Measurements from ENCODE around the gene CDH2.

The CDH2 gene

DNA sequence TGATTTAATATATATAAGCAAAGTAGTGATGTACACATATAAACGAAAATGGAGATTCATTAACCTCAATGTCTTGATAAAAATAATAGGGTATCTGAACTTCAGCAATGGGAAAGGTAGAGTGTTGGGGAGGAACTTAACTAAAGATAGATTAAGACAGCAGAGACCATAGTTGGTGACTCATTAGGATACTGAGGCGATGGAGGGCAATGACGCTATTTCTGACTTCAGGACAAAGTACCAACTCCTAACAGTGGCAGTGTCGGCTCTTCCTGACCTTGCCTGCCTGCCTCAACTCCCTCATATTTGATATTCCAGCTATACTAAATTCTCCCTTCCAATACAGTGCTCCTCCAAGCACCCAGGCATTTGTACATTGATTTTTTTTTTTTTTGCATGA lies 98.6 kb downstream of the CDH2 start:
- TF ChIP-seq, protein P1, sequence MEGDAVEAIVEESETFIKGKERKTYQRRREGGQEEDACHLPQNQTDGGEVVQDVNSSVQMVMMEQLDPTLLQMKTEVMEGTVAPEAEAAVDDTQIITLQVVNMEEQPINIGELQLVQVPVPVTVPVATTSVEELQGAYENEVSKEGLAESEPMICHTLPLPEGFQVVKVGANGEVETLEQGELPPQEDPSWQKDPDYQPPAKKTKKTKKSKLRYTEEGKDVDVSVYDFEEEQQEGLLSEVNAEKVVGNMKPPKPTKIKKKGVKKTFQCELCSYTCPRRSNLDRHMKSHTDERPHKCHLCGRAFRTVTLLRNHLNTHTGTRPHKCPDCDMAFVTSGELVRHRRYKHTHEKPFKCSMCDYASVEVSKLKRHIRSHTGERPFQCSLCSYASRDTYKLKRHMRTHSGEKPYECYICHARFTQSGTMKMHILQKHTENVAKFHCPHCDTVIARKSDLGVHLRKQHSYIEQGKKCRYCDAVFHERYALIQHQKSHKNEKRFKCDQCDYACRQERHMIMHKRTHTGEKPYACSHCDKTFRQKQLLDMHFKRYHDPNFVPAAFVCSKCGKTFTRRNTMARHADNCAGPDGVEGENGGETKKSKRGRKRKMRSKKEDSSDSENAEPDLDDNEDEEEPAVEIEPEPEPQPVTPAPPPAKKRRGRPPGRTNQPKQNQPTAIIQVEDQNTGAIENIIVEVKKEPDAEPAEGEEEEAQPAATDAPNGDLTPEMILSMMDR (IDR thresholded peaks at IDR 0.05): no peak

DNA sequence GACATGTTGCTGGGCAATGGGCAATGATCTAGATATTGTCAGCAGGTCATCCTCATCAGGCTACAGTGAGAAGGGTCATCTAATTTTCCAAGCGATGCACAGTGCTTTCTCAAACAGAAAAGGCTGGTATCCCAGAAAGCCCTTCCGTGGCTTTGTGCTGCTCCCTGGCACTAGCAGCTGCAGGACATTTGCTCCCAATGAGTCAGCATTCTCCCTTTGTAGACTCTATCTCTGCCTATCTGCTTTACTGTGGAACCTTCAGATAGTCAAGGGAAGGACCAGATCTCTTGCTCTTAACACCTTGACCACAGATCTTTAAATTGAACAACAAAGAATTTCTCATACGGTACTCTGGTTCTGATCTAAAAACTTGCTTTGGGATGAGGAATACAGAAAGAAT lies 101.4 kb downstream of the CDH2 start:
- TF ChIP-seq, protein P1 (IDR thresholded peaks at IDR 0.05): no peak

DNA sequence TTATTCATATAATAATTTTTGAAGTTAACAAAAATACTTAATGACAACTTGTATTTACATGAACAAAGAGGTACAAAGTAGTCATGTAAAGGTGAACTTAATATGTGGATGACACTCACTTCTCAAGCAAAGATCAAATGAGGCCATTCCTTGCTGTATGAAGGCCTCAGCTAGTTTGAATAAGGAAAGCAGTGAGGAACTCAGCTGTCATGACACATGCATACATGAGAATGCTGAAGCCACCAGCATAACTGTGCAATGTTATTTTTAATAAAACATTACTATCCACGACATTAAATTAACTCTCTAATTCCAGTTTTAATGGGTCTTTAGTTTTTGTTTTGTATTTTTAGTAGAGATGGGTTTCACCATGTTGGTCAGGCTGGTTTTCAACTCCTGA lies 102.9 kb downstream of the CDH2 start:
- TF ChIP-seq, protein P1 (IDR thresholded peaks at IDR 0.05): no peak

DNA sequence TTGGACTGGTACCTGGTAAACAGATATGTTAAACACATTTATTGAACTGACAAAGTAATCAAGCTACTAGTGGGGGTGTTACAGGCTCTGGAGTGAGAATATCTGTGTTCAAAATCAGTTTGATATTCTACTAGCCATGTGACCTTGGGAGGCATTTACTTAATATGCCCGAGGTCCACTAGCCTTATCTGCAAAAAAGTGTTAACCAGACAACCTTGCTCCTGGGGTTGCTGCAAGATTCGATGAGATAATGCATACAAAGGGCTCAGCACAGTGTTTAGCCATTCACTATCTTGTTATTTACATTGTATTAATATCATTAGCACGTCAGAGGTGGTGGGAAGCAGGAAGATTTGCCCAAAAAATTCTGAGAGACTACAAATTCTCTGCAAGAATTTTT lies 103.3 kb downstream of the CDH2 start:
- TF ChIP-seq, protein P1 (IDR thresholded peaks at IDR 0.05): no peak

DNA sequence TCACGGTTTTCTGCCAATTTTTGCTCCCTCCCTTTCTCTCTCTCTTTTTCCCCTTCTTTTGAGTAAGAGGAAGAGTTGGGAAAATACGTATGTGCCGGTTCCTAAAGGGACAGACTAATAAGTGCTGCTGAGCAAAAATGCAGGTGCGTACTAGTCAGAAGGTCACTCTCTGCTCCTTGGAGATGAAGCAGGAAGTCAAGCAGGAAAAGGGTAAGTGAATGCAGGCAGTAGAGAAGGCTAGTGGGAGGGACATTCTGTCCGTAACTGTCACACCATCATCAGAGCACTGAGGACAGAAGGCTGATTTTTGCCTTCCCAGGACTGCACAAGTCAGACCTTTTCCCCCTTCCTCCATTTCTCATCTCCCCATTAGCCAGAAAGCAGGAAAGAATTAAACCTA lies 105.7 kb downstream of the CDH2 start:
- TF ChIP-seq, protein P1 (IDR thresholded peaks at IDR 0.05): no peak

DNA sequence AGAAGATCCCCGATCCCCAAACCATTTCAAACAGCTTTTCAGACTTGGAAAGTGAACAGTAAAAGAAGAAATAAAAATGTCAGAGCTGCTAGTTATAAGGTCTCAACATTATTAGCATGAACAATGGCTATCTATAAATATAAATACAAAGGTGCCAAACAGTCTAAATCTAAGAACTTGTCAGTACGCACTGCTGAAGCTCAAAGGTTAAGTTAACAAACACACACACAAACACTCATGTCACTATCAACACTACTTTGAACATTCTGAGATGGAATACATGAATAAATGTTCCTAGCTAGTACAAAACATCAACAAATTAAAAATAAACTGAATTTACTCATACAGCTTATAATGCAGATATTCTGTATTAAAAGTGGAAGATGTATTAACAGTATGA lies 108.7 kb downstream of the CDH2 start:
- TF ChIP-seq, protein P1 (IDR thresholded peaks at IDR 0.05): no peak

DNA sequence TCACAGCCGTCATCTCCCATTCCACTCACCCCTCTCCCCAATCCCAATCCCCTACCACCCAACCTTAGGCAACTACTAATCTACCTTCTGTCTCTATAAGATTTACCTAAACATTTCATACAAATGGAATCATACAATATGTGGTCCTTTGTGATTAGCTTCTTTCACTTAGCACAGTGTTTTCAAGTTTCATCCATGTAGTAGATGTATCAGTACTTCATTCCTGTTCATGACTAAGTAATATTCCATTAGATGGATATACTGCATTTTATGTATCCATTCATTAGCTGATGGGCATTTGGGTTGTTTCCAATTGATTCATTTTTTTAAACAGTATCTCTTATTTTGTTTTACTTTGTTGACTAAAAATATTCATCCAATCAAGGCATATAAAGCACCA lies 109.6 kb downstream of the CDH2 start:
- TF ChIP-seq, protein P1 (IDR thresholded peaks at IDR 0.05): no peak

DNA sequence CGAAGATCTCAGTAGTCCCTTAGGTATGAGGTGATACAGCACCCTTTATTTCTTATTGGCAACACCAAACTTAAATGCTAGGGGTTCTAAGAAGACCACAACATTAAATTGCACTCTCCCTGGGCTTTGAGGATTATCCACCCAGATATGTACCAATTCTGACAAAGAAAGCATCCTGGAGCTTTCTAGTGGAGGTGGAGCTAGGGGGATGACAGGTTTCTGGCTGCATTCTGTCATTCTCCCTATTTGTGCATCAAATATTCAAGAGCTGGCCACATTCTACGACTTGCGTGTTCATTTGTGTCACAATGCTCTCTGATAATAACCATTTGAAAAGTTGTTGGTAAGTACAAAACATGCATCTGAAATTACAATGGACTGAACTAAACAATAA lies 111.1 kb downstream of the CDH2 start:
- TF ChIP-seq, protein P1 (IDR thresholded peaks at IDR 0.05): no peak

Data from LNCAP (cell line).